GM21515 (cell line): Measurements from ENCODE around the gene CLMP.

ENCODE experiments used
- ATAC-seq: cut with Tn5 transposase; IDR thresholded peaks from one replicate; pipeline ENCODE4 v1.9.1; 2021; ENCODE audit not compliant: unreplicated experiment

The CLMP gene

DNA sequence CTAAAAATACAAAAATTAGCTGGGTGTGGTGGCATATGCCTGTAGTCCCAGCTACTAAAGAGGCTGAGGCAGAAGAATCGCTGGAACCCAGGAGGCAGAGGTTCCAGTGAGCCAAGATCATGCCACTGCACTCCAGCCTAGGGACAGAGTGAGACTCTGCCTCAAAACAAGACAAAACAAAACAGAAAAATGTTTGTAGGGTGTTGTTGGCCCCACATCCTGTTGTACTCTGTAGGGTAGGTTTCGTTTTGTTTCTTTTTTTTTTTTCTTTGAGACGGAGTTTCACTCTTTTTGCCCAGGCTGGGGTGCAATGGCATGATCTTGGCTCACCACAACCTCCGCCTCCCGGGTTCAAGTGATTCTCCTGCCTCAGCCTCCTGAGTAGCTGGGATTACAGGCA is 107.4 kb downstream of the CLMP start:
- ATAC-seq, result peak; percentile 96

GRCh38 chr11:123086305-123086704 is 108.7 kb downstream of the CLMP start:
- no peak for ATAC-seq

- ATAC-seq, result no peak
These were observed 109.6 kb downstream of the CLMP start for GRCh38 chr11:123085497-123085896.

GRCh38 chr11:123084454-123084853 is 110.6 kb downstream of the CLMP start:
- ATAC-seq, result no peak

DNA sequence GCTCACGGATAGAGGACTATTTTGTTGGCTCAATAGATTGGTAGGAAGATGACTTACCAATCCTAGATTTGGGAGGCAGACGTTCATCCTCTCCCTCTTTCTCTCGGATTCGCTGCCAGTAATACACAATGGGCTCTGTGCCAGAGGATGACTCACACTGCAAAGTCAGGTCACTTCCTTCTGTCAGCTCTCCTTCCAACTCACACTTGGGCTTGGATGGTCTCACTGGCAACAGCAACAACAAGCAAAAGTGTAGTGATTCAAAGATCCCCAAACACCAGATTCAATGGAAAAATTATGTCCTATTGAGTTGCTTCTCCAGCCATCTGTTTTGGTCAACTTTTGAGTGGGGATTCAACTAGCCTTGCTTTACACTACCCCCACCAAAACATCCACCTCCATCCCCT is 111.4 kb downstream of the CLMP start:
- no peak for ATAC-seq

- ATAC-seq, result no peak
These were observed 112.1 kb downstream of the CLMP start for GRCh38 chr11:123082977-123083376.

- ATAC-seq, result no peak
These were observed 115.0 kb downstream of the CLMP start for GRCh38 chr11:123080015-123080414.

DNA sequence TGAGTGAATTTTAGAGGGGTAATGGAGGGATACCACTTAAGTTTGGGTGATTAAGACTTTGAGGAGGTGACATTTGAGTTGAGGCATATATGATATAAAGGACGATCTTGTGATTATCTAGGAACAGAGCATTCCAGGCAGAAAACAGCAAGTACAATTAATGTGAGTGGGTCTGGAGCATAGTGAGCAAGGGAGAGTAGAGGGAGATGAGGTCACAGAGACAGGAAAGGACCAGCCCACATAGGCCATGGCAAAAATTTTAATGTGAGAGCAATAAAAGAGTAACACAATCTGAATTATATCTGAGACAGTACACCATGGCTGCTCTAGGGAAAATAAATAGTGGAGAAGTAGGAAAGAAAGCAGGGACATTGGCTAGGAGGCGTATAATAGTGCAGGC is 118.6 kb downstream of the CLMP start:
- ATAC-seq, result no peak

DNA sequence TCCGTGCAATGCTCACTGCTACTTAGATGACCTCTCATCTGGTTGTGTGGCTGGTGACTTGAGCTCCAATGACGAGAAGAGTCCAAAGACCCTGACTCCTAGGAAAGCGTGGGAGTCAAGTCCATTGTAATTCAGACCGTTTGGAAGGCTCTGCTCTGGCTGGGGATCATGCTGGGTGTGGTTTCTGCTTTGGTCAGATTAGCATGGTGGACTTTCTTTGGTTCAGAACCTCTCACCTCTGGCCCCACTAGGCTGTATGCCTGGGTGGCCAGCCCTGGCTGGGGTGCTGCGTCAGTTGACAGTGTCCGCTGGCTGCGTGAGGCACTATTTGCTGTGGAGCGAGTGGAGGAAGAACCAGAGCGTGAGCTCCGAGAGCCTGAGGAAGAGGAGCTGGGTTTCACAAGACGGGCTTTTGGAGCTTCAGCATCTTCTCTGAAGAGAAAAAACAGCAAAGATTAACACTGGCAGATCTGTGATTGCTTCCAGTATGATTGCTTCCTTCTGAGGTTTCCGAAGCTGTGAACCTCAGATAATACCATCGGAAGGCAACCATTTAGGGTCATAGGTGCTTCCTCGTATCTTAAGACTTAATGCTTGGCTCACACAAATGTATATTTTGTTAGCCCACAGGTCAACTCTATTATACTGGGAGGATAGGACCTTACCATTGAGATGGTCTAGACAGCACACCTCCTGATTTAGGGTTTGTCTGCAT is 121.5 kb downstream of the CLMP start:
- no peak for ATAC-seq

- no peak for ATAC-seq
These were observed 122.3 kb downstream of the CLMP start for GRCh38 chr11:123072762-123073161.

GRCh38 chr11:123072332-123072761 is 122.7 kb downstream of the CLMP start:
- no peak for ATAC-seq

DNA sequence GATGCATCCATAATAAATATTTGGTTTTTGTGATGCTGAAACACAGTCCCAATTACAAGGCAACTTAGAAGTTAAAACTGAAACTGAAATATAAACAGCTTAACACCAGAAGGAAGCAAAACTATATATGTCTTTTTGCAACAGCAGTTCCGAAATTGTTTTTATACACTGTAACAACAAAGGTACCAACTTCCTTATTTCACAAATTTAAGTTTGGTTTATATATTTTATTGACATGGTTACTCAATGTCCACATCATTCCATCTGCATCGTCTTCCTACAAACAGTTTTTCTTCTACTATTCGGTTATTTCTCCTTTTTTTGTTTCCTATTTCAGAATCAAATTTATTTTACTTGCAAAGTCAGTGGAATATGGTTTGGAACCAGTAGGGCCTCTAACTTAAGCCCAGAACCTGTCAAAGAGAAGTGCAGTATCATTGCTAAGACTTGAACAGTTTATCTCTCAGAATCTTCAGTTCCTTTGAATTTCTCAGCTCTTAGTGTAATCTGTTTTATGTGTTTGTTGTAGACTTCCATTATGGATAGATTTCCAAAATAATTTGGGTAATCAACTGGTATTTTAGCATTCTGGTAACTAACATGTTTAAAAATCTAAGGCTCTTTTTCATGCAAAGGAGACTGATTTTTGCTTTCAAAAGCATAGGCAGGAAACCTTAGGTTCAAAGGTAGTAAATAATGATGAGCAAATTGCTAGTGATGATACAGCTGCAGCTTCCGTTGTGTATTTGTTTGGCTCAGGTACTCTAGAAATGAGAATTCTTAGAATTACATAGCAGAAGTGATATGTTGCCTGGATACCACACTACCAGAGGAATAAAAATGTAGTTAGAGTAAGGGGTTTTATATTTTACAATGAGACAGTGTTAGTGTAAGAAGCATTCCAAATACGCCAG is 124.9 kb downstream of the CLMP start:
- ATAC-seq, result peak; percentile 64

GRCh38 chr11:123065621-123066020 is 129.4 kb downstream of the CLMP start:
- no peak for ATAC-seq

DNA sequence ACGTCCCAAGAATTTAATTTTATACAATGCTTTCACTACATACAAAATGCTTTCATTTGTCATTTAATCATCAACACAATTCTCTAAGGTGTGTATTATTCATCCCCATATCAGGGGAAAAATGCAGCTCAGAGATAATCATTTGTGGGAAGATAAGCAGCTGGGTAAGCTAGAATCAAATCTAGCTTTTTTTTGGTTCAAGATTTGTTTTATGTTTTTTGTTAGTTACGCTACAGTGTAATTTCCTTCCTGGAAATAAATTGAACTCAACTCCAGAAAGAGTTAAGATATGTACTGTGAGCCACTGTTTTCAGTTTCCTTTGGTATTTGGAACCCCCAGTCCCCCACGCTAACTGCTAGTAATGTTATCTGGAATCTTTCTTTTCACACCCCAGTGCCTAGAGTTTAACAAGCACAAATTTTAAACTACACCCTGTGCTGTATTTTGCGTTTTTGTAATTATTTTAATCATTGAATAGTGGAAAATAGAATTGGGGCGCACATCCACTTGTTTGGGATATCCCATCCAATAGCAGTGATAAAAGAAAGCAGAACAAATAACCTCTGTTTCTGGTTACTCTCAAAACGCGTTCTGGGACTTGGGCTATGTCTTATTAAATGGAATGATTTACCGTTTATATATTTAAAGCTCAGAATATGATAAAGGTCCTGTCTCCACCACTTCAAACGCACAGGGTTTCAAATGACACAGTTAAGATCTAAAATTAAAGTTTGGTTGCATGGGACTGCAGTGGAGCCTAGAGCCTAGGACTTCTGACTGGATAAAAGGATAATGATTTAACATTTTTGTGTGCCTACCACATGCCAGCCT is 131.0 kb downstream of the CLMP start:
- no peak for ATAC-seq

DNA sequence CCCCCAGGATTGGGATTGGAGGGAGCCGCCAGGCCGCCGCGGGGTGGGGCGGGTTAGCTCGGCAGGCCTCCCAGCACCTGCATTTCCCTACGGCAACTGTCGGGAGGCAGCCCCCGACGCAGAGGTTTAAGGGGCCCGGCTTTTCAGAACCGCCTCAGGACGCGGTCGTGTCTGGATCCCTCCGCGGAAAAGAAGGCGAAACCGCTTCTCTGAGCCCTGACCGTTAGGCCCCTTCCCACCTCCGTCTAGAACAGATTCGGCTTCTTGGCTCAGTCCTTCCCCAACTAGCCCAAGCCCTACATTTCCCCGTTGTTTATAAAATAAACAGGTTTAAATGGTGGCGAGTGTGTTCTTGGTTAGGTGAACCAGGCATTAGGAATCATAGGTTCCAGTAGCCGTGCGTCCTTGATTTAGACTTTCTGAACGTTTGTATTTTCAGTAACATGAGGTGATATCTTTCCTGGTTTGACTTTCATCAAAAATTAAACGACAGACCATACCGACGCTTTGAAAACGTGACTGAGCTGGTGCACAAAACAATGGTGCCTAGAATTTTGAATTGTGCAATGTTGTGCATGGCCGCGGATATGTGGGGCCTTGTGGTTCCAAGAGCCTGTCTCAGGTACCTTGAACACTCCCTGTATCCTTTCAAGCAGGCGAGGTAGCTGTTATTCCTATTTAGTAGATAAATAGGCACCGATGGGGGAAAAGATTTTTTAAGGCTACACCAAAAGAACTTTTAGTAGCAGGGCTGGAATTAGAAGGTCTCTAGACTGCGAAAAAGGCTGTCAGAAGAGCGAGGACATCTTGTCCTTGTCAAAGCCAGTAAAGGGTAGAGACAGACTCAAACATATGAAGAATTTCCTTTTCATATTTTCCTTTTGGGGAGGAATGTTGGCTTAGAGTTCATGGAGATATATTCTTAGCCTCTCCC is 131.9 kb downstream of the CLMP start:
- ATAC-seq, result peak; percentile 1

DNA sequence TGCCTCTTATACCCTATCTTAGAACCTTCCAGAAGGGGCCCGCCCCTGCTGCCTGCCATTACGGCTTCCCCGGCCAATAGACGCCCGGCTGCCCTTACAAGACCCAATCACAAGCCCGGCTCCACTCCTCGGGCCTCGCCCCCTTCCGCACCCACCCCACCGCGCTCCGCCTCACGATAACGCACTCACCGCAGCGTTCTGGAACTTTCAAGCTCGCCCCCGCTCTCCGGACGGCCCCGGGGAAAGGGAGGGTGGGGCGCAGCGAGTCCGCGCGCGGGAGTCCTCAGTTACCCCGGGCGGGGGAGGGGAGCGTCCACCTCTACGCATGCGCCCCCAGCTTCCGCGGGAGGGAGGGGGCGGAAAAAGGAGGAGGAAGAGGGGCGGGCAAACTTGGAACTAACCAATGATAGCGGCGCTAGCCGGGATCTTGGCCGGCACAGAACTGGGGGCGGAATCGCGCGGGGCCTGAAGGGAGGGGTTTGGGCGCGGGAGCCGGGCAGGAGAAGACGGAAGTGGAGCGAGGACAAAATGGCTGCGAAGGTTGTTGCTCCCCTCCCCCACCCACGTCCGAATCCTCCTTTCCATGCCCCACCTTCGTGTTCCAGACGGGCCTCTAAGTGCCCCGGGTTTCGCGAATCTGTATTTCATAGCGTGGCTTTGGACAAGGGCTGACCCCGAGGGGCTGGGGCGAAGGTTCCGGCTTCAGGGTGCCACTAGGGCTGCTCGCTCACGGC is 132.7 kb downstream of the CLMP start:
- ATAC-seq, result peak; percentile 85

DNA sequence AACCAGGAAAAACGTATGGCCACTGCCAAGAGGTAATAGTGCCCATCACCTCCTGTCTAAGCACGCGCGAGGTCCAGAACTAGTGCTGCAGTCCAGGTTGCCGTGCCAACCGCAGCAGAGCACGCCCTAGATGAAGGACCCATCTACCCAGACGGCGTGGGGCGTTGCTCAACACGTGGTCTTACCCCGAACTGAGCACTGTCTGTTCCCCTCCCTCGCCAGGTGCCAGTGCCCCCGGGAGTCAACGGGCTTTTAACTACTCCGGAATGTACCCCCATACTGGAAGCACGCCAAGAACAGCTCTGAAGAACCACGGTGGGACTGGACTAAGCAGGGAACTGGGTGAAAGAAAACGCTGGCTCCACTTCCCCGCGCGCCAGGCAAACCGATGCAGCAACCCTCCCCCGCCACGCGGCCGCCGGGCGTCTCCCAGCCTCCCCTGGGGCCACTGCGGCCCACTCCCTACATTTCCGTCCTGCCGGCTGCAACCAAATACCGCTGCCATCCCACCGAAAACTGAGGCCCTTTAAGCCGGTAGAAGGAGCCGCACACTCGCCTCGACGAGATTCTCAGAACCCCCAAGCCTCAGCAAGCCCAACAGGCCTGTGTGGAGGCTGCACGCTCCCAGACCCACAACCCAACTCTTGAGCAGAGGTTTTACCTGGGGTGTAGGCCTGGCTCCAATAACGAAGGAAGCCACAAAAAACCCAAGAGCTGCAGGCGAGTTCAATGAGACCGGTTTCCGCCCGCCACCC is 133.5 kb downstream of the CLMP start, which contains the start of gene HSPA8:
TSS of gene HSPA8 (minus strand) at position 734 of the 755 bp plus-strand sequence. CDS start 812 bp downstream, outside the sequence.
- peak; percentile 19 for ATAC-seq

DNA sequence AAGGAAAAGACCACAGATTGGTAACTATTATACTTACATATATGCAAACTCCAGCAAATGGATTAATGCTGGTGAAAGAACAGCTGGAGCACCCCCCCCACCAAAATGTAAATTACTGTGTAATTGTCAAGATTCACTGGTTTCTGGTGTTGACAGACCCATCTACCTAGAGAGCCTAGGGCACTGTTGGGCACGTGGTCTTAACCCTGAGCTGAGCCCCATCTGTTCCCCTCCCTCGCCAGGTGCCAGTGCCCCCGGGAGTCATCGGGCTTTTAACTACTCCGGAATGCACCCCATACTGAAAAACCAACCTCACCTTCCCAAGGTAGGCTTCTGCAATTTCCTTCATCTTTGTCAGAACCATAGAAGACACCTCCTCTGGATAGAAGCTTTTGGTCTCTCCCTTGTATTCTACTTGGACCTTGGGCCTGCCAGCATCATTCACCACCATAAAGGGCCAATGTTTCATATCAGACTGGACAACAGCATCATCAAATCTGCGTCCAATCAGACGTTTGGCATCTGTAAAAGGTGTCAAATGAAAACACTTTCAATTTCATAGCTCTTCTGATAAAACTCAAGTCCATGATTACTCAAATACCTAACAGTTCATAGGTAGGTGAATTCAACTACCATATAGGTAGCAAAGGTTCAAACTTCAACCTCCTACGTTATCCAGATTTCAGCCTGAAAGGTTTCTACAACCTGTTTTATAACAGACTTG is 134.6 kb downstream of the CLMP start:
- ATAC-seq, result no peak
